OCI-LY1 (cell line): ENCODE data around the gene KCP.

Experiments used
- CTCF ChIP-seq: fragments of 200-600 bp; sonication (generic), shearing (Covaris generic); IDR thresholded peaks from 2 replicates; pipeline ENCODE4 v1.5.1; 2017; ENCODE audit warnings: mild to moderate bottlenecking, antibody characterized with exemption, low read length, moderate library complexity, mixed read lengths
- EZH2 ChIP-seq: fragments of 200-600 bp; sonication (generic), shearing (Covaris generic); IDR thresholded peaks from 2 replicates; pipeline ENCODE4 v1.8.0; 2017; ENCODE audit warnings: borderline replicate concordance, mixed run types, mild to moderate bottlenecking, antibody characterized with exemption, low read length, moderate library complexity, mixed read lengths

DNA sequence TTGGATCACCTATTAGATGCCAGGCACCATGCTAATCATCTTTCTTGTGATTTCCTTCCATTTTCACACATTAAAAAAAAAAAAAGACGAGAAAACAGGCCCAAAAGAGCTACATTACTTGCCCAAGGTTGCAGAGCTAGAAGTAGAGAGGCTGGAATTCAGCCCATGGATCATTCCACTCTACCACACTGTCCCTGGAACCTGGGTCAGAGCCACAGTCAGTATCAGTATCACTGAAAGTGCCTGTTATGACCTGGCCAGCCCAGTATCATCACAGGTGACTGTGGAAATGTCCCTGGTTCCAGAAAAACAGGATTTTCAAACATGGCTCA is 83.6 kb downstream of the KCP start:
- TF ChIP-seq CTCF (no peak), EZH2 (no peak)
